K562 (cell line): ENCODE results near the gene USP12. TPM values are rescaled to one million over a fixed set of nuclear protein-coding genes. Genes with fewer than 3 reads are reported as not detected.

ENCODE experiments used
- CHD7 ChIP-seq: fragments of 200-600 bp; sonication (generic); IDR thresholded peaks from one replicate; pipeline ENCODE4 v1.6.1; 2012; ENCODE audit warnings: mild to moderate bottlenecking, low read depth, low read length, inconsistent platforms
- CREBBP ChIP-seq: IDR thresholded peaks from one replicate; pipeline ENCODE4 v1.6.1; 2012; ENCODE audit warnings: low read depth, mild to moderate bottlenecking, control low read depth, inconsistent platforms, low read length
- HDGF ChIP-seq: fragments of 450-650 bp; IDR thresholded peaks from 2 replicates; pipeline ENCODE4 v1.6.1; 2016
- JUNB ChIP-seq: fragments of 450-650 bp; formaldehyde crosslinking; conservative IDR thresholded peaks from 2 replicates; pipeline ENCODE4 v1.4.0; 2020; ENCODE audit warnings: mild to moderate bottlenecking
- POLR2B ChIP-seq: fragments of 450-650 bp; IDR thresholded peaks from 2 replicates; pipeline ENCODE4 v1.6.1; 2018; ENCODE audit warnings: low read depth; ENCODE audit not compliant: partially characterized antibody
- RFX5 ChIP-seq: IDR thresholded peaks from 2 replicates; pipeline ENCODE4 v1.6.1; 2011; ENCODE audit warnings: low read depth, mild to moderate bottlenecking, improper control_type of control experiment, low read length
- RHOXF2B ChIP-seq: fragments of 250-450 bp; sonication (Bioruptor Pico); conservative IDR thresholded peaks from 2 replicates; pipeline ENCODE4 v1.5.1; 2021
- ZFP91 ChIP-seq: sonication (generic); formaldehyde crosslinking; IDR thresholded peaks from 2 replicates; pipeline ENCODE4 v1.8.0; 2022; ENCODE audit warnings: mild to moderate bottlenecking, missing genetic modification reagents
- ZKSCAN1 ChIP-seq: fragments of 150-350 bp; IDR thresholded peaks from 2 replicates; pipeline ENCODE4 v1.6.1; 2016; ENCODE audit warnings: low read depth, low read length
- ZNF121 ChIP-seq: sonication (generic); formaldehyde crosslinking; conservative IDR thresholded peaks from 2 replicates; pipeline ENCODE4 v1.8.0; 2022; ENCODE audit warnings: missing genetic modification reagents
- ZNF239 ChIP-seq: fragments of 250-450 bp; sonication (Bioruptor Pico); IDR thresholded peaks from 2 replicates; pipeline ENCODE4 v1.4.0; 2020; ENCODE audit warnings: mild to moderate bottlenecking
- ZNF324 ChIP-seq: fragments of 250-450 bp; sonication (Bioruptor Pico); IDR thresholded peaks from 2 replicates; pipeline ENCODE4 v1.4.0; 2020; ENCODE audit warnings: mild to moderate bottlenecking
- ZNF583 ChIP-seq: fragments of 250-450 bp; sonication (Bioruptor Pico); IDR thresholded peaks from 2 replicates; pipeline ENCODE4 v1.4.0; 2020
- polyA plus RNA-seq, 8 experiments: library from polyadenylated mRNA; depleted of rRNA in 4 of 8; stranded (reverse) in 5 of 8; unstranded in 3 of 8; fragments of >200 nt; fragmentation: Nextera tagmentation in 2 of 8; fragmentation: Illumina TruSeq in 1 of 8; extraction: Ambion mirVana in 2 of 8; extraction: Trizol in 1 of 8; gene quantifications; 2 replicates each; pipeline versions ENCODE4 v1.2.1 to v1.2.3, GENCODE V29; 2011 to 2014; ENCODE audit warnings: inconsistent platforms in 1 of 8, missing spikeins in 1 of 8
- total RNA-seq, 7 experiments: library from RNA; depleted of rRNA in 6 of 7; stranded (reverse); fragments of >200 nt in 6 of 7; fragmentation: Illumina TruSeq in 2 of 7; extraction: Trizol in 2 of 7; gene quantifications; 2 replicates each; pipeline versions ENCODE4 v1.2.1 to v1.2.3, GENCODE V29; 2011 to 2021; ENCODE audit warnings: low replicate concordance in 1 of 7
- TF ChIP-seq, protein P1 (sequence below): sonication (generic); formaldehyde crosslinking; IDR thresholded peaks from 2 replicates; pipeline ENCODE4 v1.8.1; 2023; ENCODE audit warnings: mild to moderate bottlenecking, missing genetic modification reagents

The USP12 gene
- total and polyA plus RNA-seq, 9 of the 15 experiments (the other 6 are each of a cell fraction or from before 2014, with no cell fraction given): 1.8 to 20.5 (median 13.3) TPM

- TF ChIP-seq CHD7: no peak
- no peak for TF ChIP-seq HDGF
- TF ChIP-seq RHOXF2B (CRISPR knock-in tag): no peak
- TF ChIP-seq CREBBP: no peak
- TF ChIP-seq RFX5: no peak
- TF ChIP-seq, protein P1, sequence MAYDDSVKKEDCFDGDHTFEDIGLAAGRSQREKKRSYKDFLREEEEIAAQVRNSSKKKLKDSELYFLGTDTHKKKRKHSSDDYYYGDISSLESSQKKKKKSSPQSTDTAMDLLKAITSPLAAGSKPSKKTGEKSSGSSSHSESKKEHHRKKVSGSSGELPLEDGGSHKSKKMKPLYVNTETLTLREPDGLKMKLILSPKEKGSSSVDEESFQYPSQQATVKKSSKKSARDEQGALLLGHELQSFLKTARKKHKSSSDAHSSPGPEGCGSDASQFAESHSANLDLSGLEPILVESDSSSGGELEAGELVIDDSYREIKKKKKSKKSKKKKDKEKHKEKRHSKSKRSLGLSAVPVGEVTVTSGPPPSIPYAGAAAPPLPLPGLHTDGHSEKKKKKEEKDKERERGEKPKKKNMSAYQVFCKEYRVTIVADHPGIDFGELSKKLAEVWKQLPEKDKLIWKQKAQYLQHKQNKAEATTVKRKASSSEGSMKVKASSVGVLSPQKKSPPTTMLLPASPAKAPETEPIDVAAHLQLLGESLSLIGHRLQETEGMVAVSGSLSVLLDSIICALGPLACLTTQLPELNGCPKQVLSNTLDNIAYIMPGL (CRISPR knock-in tag): no peak
- TF ChIP-seq ZKSCAN1: no peak
- TF ChIP-seq POLR2B: no peak
- TF ChIP-seq ZNF121 (CRISPR knock-in tag): no peak
- no peak for TF ChIP-seq ZNF239 (CRISPR knock-in tag)
- TF ChIP-seq JUNB (CRISPR knock-in tag): no peak
- no peak for TF ChIP-seq ZNF583 (CRISPR knock-in tag)
- TF ChIP-seq ZNF324 (CRISPR knock-in tag): no peak
- no peak for TF ChIP-seq ZFP91 (CRISPR knock-in tag)
These were observed 11.4 kb upstream of the USP12 start (continued) for GRCh38 chr13:27182844-27183497.
